D721Med (cell line): ENCODE measurements around the gene ELL.

Experiments used
- DNase-seq: peaks from one replicate; pipeline ENCODE4 v3.0.0; 2011; ENCODE audit warnings: low spot score; ENCODE audit not compliant: insufficient read length
- FAIRE-seq: peaks from 2 replicates; lab custom pipeline; 2011; peaks lifted over from hg19 to GRCh38; lab: Jason Lieb, UNC
- TF ChIP-seq, protein P1 (sequence below): IDR thresholded peaks from 2 replicates; pipeline ENCODE4 v1.5.1; 2012; ENCODE audit warnings: mild to moderate bottlenecking, control low read depth; ENCODE audit not compliant: insufficient read depth; ENCODE audit errors: missing control alignments

The ELL gene

DNA sequence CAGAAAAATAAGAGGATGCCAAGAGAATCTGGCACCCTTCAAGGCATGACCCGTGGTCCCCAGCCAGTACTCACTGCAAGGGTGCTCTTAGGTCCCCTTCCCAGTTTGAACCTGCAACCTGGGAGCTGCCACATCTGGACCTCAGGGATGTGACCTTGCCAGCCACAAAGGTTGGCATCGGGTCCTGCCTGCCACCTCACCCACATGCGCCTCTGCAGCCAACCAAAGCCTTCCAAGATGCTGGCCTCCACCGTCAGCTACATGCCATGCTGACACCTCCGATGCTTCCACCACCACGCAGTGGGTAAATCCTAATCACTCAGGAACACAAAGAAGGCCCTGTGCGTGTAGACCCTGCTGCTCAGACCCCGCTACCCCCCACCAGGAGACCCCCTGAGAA is 35.1 kb downstream of the ELL start:
- FAIRE-seq (no peak), DNase-seq (no peak)
- TF ChIP-seq, protein P1, sequence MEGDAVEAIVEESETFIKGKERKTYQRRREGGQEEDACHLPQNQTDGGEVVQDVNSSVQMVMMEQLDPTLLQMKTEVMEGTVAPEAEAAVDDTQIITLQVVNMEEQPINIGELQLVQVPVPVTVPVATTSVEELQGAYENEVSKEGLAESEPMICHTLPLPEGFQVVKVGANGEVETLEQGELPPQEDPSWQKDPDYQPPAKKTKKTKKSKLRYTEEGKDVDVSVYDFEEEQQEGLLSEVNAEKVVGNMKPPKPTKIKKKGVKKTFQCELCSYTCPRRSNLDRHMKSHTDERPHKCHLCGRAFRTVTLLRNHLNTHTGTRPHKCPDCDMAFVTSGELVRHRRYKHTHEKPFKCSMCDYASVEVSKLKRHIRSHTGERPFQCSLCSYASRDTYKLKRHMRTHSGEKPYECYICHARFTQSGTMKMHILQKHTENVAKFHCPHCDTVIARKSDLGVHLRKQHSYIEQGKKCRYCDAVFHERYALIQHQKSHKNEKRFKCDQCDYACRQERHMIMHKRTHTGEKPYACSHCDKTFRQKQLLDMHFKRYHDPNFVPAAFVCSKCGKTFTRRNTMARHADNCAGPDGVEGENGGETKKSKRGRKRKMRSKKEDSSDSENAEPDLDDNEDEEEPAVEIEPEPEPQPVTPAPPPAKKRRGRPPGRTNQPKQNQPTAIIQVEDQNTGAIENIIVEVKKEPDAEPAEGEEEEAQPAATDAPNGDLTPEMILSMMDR: no peak

DNA sequence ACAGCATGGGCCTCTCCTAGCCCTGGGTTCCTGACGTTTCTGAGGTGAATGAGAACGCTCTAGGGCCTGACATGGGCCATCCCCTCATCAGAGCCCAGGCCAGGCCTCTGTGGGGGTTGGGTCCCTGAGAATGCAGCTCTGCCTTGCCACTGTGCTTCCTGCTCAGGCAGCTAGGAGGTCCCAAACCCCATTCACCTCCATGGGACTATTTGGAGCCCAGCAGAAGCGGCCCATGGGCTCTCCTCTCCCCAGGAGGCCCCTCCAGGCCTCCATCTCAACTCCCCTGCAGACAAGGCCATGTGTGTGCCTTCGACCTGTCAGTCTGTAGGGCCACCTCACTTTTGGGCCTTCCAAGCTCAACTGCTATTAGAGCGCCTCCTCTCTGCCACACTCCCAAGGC is 36.9 kb downstream of the ELL start:
- TF ChIP-seq, protein P1: no peak
- DNase-seq (no peak), FAIRE-seq (no peak)

DNA sequence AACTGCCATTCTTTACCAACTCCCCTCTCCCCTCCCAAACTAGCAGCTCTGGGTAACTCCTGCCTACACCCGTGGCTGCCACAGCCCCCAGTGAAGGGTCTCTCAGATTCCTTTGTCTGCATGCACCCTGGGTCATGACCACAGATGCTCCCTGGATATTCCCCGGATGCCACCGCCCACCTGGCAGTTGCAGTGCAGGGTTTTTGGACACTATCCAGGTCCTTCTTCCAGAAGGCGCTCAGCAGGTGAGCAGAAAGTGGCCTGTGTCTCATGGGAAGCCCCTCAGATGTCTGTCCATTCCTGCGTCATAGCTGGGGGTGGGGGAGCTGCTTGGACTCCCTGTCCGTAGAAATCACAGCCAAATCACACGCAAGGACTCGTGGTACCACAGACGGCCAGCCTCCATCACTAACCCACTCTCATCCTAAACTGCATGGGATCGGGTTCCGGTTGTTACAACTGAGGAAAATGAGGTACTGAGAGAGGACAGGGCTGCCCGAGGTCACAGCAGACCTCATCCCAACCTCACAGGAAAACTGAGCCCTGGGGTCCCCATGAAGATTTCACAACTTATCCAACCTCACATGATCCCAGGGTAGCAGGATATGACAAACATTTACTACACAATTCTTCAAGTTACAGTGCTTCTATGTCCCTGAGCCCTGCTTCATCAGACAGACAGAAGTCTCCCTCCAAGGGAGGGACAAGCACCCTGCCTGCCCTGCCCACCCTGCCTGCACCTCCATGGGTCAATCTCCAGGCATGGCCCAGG is 38.6 kb downstream of the ELL start:
- DNase-seq: no peak
- FAIRE-seq: no peak
- TF ChIP-seq, protein P1: no peak

DNA sequence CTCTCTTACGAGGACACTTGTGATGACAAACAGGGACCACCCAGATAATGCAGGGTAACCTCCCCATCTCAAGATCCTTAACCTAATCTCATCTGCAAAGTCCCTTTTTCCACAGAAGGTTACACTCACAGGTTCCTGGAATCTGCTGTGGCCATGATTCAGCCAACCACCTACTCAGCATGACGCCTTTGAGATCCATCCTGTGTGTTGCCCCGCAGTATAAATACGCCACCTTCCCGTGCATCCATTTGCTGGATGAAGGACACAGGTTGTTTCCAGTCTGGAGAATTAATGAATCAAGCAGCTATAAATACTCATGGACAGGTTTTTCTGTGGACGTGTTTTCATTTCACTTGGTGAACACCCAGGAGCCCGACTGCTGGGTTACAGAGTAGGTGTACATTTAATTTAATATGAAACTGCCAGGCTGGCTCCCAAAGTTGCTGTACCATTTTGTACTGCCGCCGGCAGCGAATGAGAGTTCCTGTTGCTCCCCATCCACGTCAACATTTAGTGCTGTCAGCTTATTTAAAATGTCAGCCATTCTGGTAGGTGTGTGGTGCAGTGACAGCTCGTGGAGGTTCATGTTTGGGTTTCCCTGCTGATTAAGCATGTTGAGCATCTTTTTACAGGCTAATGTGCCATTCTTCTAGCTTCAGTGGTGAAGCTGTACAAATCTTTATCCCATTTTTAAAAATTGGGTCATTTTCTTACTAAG is 40.2 kb downstream of the ELL start:
- TF ChIP-seq, protein P1: no peak
- DNase-seq: no peak
- FAIRE-seq: no peak

DNA sequence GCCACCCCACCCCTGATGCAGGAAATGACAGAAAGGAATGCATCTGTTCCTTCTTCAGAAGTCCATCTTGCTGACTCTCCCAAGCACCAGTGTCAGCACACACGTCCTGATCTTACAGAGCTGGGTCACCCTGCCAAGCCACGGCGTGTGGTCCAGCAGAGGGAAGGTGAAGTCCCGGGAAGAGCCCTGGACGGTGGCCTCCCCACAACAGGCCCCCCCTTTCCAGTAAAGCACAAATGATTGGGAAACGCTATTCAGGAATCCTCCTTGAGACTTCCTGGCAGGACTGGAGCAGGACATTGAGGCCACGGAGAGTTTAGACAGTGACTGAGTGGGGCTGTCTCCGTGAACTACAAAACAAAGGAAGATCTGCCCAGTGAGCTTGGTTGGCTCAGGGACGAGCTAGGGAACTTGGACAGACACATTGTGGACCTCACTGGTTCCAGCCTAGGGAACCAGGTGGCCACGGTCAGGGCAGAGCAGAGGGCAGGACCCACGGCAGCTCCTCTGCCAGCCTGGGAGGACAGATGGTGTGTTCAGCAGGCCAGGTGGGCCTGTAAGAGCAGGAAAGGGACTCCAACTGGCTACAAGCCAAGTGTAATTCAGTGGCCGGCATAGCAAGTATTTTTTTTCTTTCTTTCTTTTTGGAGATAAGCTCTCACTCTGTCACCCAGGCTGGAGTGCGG is 41.7 kb downstream of the ELL start:
- FAIRE-seq: no peak
- TF ChIP-seq, protein P1: no peak
- DNase-seq: no peak

DNA sequence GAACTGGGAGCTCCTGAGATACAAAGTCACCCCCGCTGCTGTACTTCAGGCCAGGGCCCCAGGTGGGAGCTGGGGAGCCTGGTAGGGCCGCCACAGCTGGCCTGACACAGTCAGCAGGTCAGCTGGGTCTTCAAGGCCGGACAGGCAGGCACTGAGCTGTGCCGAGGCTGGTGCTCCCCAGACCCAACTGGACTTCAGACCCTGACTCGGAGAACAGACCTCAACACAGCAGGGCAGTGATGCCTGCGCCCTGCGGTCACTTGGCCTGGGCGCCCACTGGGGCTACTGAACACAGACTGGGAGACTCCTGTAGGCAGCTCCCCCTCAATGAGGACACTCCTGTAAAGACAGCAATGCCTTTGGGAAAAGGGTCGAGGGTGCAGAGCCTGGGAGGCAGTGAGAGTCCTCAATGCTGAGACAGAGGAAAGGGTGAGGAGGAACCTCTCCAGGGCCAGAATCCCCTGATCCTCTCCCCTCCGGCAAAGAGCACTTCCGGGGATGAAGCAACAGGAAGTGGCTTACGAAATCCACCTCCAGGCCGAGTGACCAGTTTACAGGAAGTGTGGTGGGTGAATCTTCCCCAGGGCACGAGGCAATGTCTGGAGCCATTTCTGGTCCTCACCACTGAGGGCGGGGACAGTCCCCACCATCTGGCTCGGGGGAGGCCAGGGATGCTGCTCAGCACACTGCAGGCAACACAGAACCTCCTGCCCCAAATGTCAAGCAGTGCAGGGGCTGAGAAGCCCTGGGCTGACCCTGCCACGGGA is 43.1 kb downstream of the ELL start:
- DNase-seq (no peak), FAIRE-seq (no peak)
- TF ChIP-seq, protein P1: no peak
